Measurements from ENCODE around the gene ANKRD44.

Gene ANKRD44

DNA sequence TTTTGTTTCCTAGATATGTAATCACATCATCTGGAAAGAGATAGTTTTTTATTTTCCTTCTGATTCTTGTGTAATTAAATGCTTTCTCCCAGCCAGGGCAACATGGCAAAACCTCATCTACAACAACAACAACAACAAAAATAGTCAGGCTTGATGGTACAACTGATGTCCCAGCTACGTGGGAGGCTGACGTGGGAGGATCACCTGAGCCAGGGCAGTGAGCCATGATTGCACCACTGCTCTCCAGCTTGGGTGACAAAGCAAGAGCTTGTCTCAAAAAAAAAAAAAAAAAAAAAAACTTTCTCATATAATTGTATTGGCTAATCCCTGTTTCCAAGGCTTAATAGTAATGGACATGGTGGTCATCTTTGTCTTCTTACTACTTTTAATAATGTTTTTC is 357.6 kb downstream of the ANKRD44 start:
- DNase-seq (ENCODE audit: low spot score): no peak

DNA sequence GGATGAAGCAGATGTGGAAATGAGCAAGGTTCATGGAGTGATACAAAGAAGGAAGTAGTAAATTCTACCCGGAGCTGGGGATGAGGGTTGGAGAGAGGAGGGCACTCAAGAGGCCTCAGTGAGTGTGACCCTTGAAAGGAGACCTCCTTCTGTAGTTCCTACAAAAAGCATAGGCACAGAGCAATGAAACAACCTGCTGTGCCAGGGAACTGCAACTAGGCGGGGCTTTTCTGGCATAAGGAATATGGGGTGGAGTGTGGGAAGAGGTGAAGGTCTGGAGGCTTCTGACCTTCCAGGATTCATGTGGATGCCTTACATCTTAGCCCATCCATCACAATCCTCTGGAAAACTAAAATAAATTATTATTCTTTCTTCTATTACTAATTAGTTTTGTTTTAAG is 358.6 kb downstream of the ANKRD44 start:
- no peak for DNase-seq (ENCODE audit: low spot score)

DNA sequence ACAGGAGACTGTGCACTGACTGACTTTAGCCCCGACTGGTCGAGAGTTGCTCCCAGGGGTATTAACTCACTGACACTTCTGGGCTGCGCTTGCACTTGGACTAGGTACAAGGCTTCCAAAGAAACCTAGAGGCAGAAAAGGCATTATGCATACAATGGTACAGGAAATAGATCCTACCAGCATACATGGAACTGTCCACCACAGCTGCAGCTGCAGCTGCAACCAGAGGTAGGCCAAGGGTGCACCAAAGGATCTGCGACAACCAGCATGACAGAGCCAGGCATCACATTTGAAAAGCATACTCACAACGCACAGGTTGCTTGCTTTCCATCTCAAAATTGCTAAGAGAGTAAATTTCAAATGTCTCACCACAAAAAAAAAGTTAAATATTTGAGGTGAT is 361.5 kb downstream of the ANKRD44 start:
- no peak for DNase-seq (ENCODE audit: low spot score)

DNA sequence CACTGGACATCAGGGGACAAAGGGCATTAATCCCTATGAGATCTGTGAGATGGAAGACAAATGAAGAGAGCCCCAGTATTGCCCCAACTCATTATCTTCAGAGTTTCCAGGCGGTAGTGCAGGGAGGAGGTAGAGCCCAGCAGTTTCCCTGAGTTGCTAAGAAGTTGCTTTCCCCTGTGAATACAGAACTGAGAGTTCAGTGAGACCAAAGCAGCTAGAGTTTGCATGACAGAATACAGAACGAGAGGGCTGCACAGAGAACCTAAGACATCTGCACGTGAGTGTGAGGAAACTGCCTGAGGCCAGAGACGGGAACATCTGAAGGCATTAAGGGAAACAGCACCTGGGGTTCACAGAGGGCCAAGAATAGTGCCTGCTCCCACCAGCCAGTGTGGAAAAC is 366.0 kb downstream of the ANKRD44 start:
- DNase-seq (ENCODE audit: low spot score): no peak

DNA sequence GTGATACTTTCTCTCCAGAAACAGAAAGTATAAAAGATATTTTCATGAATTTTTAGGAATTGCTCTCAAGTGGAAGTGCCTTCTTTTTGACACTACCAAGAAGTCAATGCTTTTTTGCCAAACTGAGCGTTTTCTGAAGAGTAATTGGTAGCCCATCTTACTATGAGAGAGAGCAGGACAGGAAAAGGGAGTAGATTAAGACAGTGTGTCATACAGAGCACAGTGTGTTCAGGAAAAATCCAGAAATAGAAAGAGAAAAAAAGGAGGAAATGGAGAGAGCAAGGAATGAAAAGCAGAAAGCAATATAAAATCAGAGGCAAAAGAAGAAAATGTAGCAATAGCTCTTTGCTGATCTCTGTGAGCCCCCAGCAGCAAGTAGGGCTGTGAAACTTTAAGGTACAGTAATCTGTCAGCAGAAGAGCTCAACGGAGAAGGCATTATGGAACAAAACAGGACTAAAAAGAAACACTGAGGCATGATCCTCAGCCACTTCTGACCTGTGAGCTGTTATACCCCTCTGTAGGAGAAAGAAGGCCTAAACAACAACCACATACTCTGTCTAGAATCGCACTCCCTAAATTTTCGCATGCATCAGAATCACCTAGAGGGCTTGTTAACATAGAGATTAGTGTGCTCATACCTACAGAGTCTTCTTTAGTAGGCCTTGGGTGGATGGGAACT is 369.0 kb downstream of the ANKRD44 start:
- no peak for DNase-seq (ENCODE audit: low spot score)

DNA sequence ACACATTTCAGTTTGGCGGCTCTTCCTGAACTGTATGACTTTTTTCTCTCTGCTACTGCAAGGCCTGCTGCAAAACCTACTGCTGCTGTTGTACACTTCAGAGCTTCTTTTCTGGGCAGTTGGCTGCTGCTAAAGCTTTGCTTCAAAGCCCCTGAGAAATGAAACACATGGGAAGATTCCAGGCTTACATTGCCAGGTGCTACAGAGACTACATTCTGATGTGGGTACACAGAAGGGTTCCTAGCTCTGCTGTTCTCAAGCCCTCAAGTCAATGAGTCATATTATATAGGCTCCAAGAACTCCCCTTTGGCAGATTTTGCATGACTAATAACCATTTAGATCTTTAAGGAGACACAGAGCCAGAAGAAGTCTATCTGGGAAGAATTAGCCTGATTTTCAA is 371.2 kb downstream of the ANKRD44 start:
- DNase-seq (ENCODE audit: low spot score): no peak
